GM03348 (cell line): ENCODE data around the gene TLK2.
"Not testable (repeated sequence)": the region's sequence is repeated elsewhere in the genome, so short reads cannot be mapped to it uniquely, and the experiment has no call there.

ENCODE experiments used
- DNase-seq: peaks from one replicate; pipeline ENCODE4 v3.0.0; 2012; ENCODE audit warnings: low spot score

The TLK2 gene

GRCh38 chr17:62478424-62478879, at the start of gene TLK2:
TLK2 (plus strand) TSS chr17:62478825; CDS start chr17:62481126, 2,301 bp downstream.
- DNase-seq, result peak; percentile 94

- not testable (repeated sequence) for DNase-seq
Observed at GRCh38 chr17:62435251-62435650, 43.4 kb upstream of the TLK2 start.

- DNase-seq, result not testable (repeated sequence)
Observed at GRCh38 chr17:62441181-62441580, 37.4 kb upstream of the TLK2 start.

DNA sequence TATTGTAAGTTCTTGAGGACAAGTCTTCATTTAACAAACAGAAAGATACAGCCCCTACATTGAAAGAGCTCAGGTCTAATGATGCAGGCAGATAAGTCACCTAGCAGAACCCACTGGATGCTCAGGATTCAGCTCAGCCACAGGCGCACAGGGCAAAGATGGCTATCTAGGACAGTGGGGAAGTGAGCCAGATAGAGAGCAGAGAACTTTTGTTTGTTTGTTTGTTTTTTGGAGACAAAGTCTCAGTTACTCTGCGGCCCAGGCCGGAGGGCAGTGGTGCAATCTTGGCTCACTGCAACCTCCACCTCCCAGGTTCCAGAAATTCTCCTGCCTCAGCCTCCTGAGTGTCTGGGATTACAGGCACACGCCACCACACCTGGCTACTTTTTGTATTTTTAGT, 34.6 kb upstream of the TLK2 start:
- DNase-seq, result no peak

GRCh38 chr17:62445791-62446190, 32.8 kb upstream of the TLK2 start:
- DNase-seq, result not testable (repeated sequence)

DNA sequence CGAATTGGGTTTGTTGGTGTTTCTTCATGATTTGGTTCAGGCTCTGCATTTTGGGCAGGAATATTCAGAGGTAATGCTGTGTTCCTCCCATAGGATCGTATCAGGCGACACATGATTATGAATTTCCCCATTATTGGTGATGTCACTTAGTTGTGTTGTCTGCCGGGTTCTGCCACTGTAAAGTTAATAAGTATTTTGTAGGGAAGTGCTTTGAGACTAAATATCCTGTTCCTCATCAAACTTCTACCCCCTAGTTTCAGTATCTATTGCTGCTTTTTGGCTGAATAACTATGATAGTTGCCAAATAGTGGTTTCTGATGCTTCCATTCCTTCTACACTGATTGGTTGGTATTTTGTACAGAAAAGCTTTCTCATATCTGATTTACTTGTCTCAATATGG, 26.4 kb upstream of the TLK2 start:
- DNase-seq, result not testable (repeated sequence)

- not testable (repeated sequence) for DNase-seq
Observed at GRCh38 chr17:62453041-62453440, 25.6 kb upstream of the TLK2 start.

GRCh38 chr17:62453656-62454055, 25.0 kb upstream of the TLK2 start:
- not testable (repeated sequence) for DNase-seq

- not testable (repeated sequence) for DNase-seq
Observed at GRCh38 chr17:62454111-62454510, 24.5 kb upstream of the TLK2 start.

DNA sequence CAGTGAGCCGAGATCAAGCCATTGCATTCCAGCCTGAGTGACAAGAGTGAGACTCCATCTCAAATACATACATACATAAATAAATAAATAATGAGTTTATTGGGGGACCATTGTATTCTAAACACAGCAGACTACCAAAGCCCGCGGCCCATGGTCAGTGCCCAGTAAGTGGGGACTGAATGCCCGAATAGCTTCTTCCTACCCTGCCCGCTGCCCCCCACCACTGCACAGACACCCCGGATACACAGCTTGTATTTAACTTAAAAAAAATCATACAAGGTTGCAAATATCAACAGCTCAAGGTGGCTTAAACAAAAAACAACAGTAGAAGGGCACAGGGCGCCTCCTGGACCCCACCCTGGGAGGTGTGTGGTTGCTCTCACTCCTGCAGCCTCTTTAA, 22.6 kb upstream of the TLK2 start:
- DNase-seq, result no peak

DNA sequence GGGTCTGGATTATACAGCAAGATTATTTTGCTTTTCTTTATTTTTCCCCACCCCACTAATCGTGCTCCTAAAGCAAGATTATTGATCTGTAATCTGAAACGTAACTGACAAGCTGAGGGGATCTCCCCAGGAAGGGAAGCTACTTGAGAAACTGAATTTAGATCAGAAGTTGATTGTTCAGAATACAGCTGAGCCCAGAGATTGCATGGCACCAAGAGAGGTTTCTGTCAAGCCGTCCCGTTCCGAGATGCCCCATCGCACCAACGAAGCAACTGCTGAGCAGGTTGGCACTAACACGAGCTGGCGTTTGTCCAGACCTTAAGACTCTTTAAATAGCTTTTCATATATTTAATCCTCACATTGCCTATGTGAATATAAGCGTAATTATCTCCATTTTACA, 20.1 kb upstream of the TLK2 start:
- DNase-seq, result not testable (repeated sequence)

DNA sequence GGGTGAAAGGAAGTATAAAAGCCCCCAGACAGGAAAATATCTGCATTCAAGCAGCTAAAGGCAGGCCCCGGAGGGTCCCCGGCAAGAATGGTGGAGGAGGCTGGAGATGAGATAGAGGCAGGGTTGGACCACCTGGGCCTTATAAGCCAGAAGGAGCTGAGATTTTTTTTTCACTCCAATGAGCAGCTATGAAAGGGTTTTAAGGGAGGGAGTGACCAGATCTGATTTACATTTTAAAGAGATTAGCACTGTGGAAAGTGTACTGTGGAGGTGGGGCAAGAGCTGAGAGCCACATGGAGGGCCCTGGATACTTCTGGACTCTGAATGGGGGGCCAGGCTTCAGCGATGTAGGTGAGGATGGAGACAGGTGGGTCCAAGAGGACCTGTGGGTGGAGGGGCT, 14.2 kb upstream of the TLK2 start:
- not testable (repeated sequence) for DNase-seq

GRCh38 chr17:62465271-62465670, 13.4 kb upstream of the TLK2 start:
- DNase-seq, result not testable (repeated sequence)

DNA sequence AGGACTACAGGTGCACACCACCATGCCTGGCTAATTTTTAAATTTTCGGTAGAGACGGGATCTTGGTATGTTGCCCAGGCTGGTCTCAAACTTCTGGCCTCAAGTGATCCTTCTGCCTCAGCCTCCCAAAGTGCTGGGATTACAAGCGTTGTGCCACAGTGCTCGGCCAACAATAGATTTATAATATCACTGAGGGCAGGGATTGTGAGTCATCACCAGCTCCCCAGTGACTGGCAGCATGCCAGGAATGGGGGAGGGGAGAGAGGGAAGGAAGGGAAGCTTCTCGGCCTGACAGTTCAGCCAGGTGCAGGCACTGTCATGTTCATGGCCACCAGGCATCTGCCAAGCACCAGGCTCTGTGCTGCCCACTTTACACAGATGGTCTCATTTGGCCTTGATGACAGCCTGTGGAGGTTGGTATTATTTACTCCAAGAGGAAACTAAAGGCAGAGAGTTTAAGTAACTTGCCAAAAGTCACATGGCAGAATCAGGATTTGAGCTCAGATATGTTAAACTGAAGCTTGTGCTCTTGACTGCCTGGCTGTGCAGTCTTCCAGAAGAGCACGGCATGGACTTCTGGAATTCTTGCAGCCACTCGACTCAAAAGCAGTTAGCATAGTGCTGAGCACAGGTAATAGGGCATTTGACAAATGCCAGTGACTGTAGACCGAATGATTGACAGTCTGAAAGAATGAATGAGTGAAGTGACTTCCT, 7.8 kb upstream of the TLK2 start:
- peak; percentile 36 for DNase-seq

GRCh38 chr17:62471380-62471880, 7.2 kb upstream of the TLK2 start:
- not testable (repeated sequence) for DNase-seq

- DNase-seq, result not testable (repeated sequence)
Observed at GRCh38 chr17:62473030-62473982, 5.3 kb upstream of the TLK2 start.

DNA sequence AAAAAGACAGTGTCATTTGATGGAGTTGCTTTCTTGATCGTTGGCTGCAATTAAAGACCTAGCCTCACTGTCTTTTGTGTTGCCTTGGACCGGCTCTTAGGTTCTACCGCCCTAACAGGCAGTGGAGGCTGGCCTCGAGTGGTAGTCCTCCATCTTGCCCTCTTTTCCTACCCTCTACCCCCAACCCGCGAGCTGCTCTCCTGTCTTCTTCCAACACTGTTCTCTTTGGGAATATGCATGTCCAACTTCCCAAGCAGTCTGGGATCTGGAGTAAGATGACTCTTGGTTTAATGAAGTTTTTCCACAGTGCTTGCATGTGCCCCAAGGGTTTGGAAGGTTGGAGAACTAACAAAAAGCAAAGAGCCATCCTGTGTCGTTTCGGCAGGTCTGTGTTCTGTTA, 1.5 kb upstream of the TLK2 start:
- DNase-seq, result not testable (repeated sequence)

GRCh38 chr17:62477718-62478408, 762 bp upstream of the TLK2 start:
- DNase-seq, result peak; percentile 62

DNA sequence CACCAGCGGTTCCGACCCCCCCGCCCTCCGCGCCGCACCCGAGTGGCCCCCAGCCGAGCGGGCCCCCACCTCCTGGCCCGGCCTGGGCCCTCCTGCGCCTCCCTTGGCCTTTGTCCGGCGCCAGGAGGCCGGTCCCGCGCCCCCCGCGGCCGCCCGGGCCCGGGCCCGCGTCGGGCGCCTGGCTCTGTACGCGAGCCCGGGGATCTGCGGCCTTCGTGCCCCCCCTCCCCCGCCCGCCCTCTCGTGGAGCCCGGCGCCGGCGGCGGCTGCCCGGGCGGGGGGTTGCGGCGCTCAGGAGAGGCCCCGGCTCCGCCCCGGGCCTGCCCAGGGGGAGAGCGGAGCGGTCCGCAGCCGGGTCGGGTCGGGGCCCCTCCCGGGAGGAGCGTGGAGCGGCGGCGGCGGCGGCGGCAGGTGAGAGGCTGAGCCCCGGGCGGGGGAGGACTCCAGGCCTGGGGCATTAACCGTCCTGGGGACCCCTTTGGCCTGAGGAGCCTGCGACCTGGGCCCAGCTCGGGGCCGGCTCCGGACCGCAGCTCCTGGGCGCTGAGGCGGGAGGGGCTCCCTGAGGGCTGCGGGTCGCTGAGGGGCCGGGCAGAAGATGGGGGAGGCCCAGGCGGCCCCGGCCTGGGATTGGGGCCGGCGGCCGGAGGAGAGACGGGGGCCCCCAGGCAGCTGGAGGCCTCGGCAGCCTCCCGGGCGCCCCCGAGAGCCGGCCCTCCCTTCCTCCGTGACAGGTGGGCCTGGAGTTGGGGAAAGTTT, 434 bp downstream of the TLK2 start:
- peak; percentile 26 for DNase-seq

- peak; percentile 14 for DNase-seq
Observed at GRCh38 chr17:62479639-62480258, 1.1 kb downstream of the TLK2 start.

GRCh38 chr17:62482553-62482952, 3.9 kb downstream of the TLK2 start:
- DNase-seq, result not testable (repeated sequence)
